ENCODE data around the gene OGFOD3.
A peak's percentile ranks its signal among the peaks of the same experiment; 100 is the strongest.

DNA sequence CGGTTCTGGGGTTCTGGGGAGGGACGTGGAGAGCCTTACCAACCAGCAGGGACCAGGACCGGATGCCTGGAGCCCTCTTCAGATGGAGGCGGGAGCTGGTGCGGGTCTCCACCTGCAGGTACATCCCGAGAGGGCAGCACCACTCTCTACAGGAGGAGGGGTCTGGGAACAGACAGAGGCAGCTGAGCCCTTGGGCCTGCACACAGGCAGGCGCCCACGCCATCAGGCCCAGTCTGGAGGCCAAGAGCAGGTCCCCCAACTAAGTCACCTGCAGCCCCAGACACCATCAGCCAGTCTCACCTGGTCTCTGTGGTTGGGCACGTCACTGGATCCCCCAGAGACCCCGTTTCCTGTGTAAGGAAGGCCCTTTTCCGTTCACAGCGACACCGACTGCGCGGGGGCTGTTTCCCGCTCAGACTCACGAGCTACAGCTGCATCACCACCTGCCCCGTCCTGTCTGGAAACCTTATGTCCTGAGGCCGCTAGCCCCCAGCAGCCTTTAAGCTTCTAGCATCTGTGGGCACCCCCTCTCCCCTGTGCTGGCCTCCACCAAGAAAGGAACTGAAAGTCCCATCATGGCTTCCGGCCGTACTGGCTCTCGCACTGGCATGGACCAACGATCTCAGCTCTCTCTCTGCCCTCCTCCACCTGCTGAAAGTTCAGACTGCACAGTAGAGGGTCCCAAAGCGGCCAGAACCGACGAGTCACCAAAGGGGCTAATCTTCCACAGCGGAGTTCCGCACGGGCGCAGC lies 30.9 kb upstream of the OGFOD3 start:
- TF ChIP-seq, protein P1, sequence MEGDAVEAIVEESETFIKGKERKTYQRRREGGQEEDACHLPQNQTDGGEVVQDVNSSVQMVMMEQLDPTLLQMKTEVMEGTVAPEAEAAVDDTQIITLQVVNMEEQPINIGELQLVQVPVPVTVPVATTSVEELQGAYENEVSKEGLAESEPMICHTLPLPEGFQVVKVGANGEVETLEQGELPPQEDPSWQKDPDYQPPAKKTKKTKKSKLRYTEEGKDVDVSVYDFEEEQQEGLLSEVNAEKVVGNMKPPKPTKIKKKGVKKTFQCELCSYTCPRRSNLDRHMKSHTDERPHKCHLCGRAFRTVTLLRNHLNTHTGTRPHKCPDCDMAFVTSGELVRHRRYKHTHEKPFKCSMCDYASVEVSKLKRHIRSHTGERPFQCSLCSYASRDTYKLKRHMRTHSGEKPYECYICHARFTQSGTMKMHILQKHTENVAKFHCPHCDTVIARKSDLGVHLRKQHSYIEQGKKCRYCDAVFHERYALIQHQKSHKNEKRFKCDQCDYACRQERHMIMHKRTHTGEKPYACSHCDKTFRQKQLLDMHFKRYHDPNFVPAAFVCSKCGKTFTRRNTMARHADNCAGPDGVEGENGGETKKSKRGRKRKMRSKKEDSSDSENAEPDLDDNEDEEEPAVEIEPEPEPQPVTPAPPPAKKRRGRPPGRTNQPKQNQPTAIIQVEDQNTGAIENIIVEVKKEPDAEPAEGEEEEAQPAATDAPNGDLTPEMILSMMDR (conservative IDR thresholded peaks at IDR 0.05; ENCODE audit: low read depth in 2 of 2): peak; percentile 37 to 67; a peak in 3 of 4 replicates
- TF ChIP-seq EZH2 (IDR thresholded peaks at IDR 0.05; ENCODE audit: low read depth, unreplicated experiment): no peak
- TF ChIP-seq EZH2phosphoT487 (IDR thresholded peaks at IDR 0.05; ENCODE audit: unreplicated experiment): no peak
- no peak for TF ChIP-seq POLR2AphosphoS5 (IDR thresholded peaks at IDR 0.05; ENCODE audit: low read depth)
- TF ChIP-seq JUNB (IDR thresholded peaks at IDR 0.05; ENCODE audit: unreplicated experiment): no peak
- TF ChIP-seq, protein P2, sequence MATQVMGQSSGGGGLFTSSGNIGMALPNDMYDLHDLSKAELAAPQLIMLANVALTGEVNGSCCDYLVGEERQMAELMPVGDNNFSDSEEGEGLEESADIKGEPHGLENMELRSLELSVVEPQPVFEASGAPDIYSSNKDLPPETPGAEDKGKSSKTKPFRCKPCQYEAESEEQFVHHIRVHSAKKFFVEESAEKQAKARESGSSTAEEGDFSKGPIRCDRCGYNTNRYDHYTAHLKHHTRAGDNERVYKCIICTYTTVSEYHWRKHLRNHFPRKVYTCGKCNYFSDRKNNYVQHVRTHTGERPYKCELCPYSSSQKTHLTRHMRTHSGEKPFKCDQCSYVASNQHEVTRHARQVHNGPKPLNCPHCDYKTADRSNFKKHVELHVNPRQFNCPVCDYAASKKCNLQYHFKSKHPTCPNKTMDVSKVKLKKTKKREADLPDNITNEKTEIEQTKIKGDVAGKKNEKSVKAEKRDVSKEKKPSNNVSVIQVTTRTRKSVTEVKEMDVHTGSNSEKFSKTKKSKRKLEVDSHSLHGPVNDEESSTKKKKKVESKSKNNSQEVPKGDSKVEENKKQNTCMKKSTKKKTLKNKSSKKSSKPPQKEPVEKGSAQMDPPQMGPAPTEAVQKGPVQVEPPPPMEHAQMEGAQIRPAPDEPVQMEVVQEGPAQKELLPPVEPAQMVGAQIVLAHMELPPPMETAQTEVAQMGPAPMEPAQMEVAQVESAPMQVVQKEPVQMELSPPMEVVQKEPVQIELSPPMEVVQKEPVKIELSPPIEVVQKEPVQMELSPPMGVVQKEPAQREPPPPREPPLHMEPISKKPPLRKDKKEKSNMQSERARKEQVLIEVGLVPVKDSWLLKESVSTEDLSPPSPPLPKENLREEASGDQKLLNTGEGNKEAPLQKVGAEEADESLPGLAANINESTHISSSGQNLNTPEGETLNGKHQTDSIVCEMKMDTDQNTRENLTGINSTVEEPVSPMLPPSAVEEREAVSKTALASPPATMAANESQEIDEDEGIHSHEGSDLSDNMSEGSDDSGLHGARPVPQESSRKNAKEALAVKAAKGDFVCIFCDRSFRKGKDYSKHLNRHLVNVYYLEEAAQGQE (IDR thresholded peaks at IDR 0.05; ENCODE audit: unreplicated experiment): no peak
- TF ChIP-seq NANOG (IDR thresholded peaks at IDR 0.05; ENCODE audit: borderline replicate concordance): no peak
